Measurements from ENCODE around the gene SMNDC1.

SMNDC1 gene

GRCh38 chr10:110327262-110327914, 22.7 kb upstream of the SMNDC1 start:
- DNase-seq (ENCODE audit: low read depth): no peak

- peak; percentile 67 for DNase-seq (ENCODE audit: low read depth)
These were observed 21.8 kb upstream of the SMNDC1 start for GRCh38 chr10:110326351-110327032.

- no peak for DNase-seq (ENCODE audit: low read depth)
These were observed 20.1 kb upstream of the SMNDC1 start for GRCh38 chr10:110324805-110325280.

GRCh38 chr10:110324201-110324804, 19.6 kb upstream of the SMNDC1 start:
- no peak for DNase-seq (ENCODE audit: low read depth)

GRCh38 chr10:110323503-110323902, 18.8 kb upstream of the SMNDC1 start:
- peak; percentile 78 for DNase-seq (ENCODE audit: low read depth)

- DNase-seq (ENCODE audit: low read depth): no peak
These were observed 17.3 kb upstream of the SMNDC1 start for GRCh38 chr10:110321869-110322620.

GRCh38 chr10:110317866-110318850, 13.4 kb upstream of the SMNDC1 start:
- no peak for DNase-seq (ENCODE audit: low read depth)

- no peak for DNase-seq (ENCODE audit: low read depth)
These were observed 9.0 kb upstream of the SMNDC1 start for GRCh38 chr10:110313674-110314073.

GRCh38 chr10:110312206-110312605, 7.5 kb upstream of the SMNDC1 start:
- no peak for DNase-seq (ENCODE audit: low read depth)

GRCh38 chr10:110311357-110311949, 6.7 kb upstream of the SMNDC1 start:
- no peak for DNase-seq (ENCODE audit: low read depth)

- DNase-seq (ENCODE audit: low read depth): no peak
These were observed 6.0 kb upstream of the SMNDC1 start for GRCh38 chr10:110310741-110311140.

- no peak for DNase-seq (ENCODE audit: low read depth)
These were observed 3.1 kb upstream of the SMNDC1 start for GRCh38 chr10:110307805-110308204.

- no peak for DNase-seq (ENCODE audit: low read depth)
These were observed 1.7 kb upstream of the SMNDC1 start for GRCh38 chr10:110306452-110306768.

GRCh38 chr10:110305767-110306451, 1.2 kb upstream of the SMNDC1 start:
- peak; percentile 62 for DNase-seq (ENCODE audit: low read depth)

GRCh38 chr10:110304394-110304779, 333 bp downstream of the SMNDC1 start:
- DNase-seq (ENCODE audit: low read depth): no peak

- DNase-seq (ENCODE audit: low read depth): no peak
These were observed 1.0 kb downstream of the SMNDC1 start for GRCh38 chr10:110303681-110304080.

GRCh38 chr10:110300486-110300986, 4.2 kb downstream of the SMNDC1 start:
- no peak for DNase-seq (ENCODE audit: low read depth)

- DNase-seq (ENCODE audit: low read depth): no peak
These were observed 7.8 kb downstream of the SMNDC1 start for GRCh38 chr10:110296966-110297365.

GRCh38 chr10:110286841-110287240, 17.9 kb downstream of the SMNDC1 start:
- no peak for DNase-seq (ENCODE audit: low read depth)

- no peak for DNase-seq (ENCODE audit: low read depth)
These were observed 19.2 kb downstream of the SMNDC1 start for GRCh38 chr10:110285501-110285900.
